ENCODE results near the gene SPRR5.

SPRR5 gene

DNA sequence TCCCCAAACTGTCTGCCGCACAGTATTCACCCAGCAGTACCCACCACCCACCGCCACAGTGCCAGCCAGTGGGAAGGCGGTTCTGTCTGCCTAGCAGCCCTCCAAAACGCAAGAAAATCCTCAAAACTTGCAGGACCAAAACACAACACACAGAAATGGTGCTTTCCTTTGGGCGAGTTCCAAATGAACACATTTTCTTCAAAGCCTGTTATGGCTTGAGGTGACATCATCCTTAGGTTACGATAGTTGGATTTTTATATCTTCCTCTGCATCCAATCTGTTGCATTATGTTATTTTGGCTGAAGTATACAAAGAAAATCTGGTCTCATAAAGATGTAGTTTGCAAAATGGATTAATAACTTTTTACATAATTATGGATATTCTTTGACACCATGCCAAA is 46.2 kb downstream of the SPRR5 start:
- Mint-ChIP-seq H3K4me1 (no peaks in the 10 kb centered on the region), H3K27me3 (no peaks in the 10 kb centered on the region), H3K27ac (no peak overlapping the region), H3K9me3 (no peaks in the 10 kb centered on the region), H3K4me3 (no peak overlapping the region)
- DNase-seq (no peak), ATAC-seq (no peak)

GRCh38 chr1:152995842-152996241 is 48.8 kb downstream of the SPRR5 start:
- H3K9me3 Mint-ChIP-seq = no peaks in the 10 kb centered on the region
- H3K4me3 Mint-ChIP-seq = no peak overlapping the region
- no peaks in the 10 kb centered on the region for H3K4me1 Mint-ChIP-seq
- H3K27ac Mint-ChIP-seq = no peak overlapping the region
- ATAC-seq = no peak
- DNase-seq = no peak
- no peaks in the 10 kb centered on the region for H3K27me3 Mint-ChIP-seq

DNA sequence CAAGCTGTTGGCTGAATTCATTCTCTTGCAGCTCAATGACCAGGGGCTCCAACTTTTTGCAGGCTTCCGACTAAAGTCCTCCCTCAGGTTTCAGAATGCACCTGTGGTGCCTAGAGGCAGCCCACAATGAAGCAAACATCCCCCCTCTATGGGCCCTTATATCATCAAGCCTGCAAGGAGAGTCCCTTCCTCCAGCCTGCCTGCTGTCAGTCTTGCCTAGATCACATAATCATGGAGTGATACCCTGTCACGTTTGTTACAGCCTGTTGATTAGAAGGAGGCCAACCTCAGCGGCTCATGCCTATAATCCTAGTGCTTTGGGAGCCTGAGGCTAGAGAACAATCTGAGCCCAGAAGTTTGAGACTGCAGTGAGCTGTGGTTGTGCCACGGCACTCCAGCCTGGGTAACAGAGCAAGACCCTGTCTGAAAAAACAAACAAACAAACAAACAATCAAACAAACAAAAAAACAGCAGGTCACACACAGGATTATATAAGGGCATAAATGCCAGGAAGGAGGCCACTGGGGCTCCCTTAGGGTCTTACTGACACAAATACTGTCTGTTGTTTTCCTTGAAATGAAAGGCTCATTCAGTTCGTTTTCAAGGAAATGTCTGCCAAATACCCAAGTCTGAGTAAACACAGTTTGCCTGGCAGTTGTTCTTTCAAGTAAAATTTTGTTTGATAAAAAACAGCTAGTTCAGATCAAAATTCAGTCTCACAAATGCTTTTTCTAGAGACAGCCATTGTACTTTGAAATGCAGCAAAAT is 49.8 kb downstream of the SPRR5 start:
- Mint-ChIP-seq H3K4me3 (no peak overlapping the region), H3K4me1 (no peaks in the 10 kb centered on the region), H3K9me3 (no peaks in the 10 kb centered on the region), H3K27ac (no peak overlapping the region), H3K27me3 (no peaks in the 10 kb centered on the region)
- ATAC-seq (no peak), DNase-seq (no peak)

- Mint-ChIP-seq H3K27me3 (no peaks in the 10 kb centered on the region), H3K9me3 (no peaks in the 10 kb centered on the region), H3K27ac (no peak overlapping the region), H3K4me3 (no peak overlapping the region), H3K4me1 (no peaks in the 10 kb centered on the region)
- no peak for ATAC-seq
- DNase-seq = no peak
Observed at GRCh38 chr1:152997901-152998300, 50.9 kb downstream of the SPRR5 start.

- H3K9me3 Mint-ChIP-seq = no peaks in the 10 kb centered on the region
- no peaks in the 10 kb centered on the region for H3K4me1 Mint-ChIP-seq
- no peak for ATAC-seq
- H3K27me3 Mint-ChIP-seq = peaks cover under 1% of the 10 kb centered on the region
- no peak overlapping the region for H3K4me3 Mint-ChIP-seq
- no peak overlapping the region for H3K27ac Mint-ChIP-seq
- no peak for DNase-seq
Observed at GRCh38 chr1:152998476-152998875, 51.5 kb downstream of the SPRR5 start.

All from stimulated activated naive CD8-positive, alpha-beta T cell treated with anti-CD3 and anti-CD28 coated beads, Interleukin-15, amount 100 ng/mL, for 72 hours (primary cell).